Measurements from ENCODE around the gene DENND1B. TPM values are rescaled to one million over a fixed set of nuclear protein-coding genes. Genes with fewer than 3 reads are reported as not detected.

Gene DENND1B
- total RNA-seq, 1 experiment from 2014 or later: 9.6 TPM

DNA sequence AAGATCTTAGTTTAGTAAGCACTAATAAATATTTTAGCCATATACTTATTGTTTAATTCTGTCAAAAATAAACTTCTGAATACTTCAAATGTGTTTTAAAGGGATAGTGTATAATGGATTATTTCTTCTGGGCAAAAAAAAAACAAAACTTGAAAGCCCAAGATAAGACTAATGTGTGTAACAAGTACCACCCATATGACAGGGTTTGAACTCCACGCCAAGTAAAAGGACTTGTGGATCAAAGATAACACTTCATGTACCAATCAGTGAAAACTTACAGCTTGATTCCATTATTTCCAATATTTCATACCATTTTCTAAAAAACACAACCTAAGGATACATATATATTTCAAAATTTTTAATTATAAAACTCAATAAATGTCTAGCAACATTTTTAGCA lies 59.5 kb downstream of the DENND1B start:
- no peak overlapping the region for H2AFZ ChIP-seq (ENCODE audit: low read depth, low read length, poor library complexity, severe bottlenecking)
- no peak overlapping the region for H3K4me3 ChIP-seq (replicated peaks in 1 of 2; ENCODE audit: low read depth in 1 of 2, low read length in 2 of 2)
- BruUV-seq (replicated peaks): no TSS peak
- no peak for ATAC-seq
- H3K4me2 ChIP-seq (ENCODE audit: low read length): no peak overlapping the region
- H3K9ac ChIP-seq (ENCODE audit: low read length): no peak overlapping the region
- no peaks in the 10 kb centered on the region for H3K79me2 ChIP-seq (ENCODE audit: insufficient read depth, low read length)
- H3K9me2 ChIP-seq (ENCODE audit: insufficient read depth): no peaks in the 10 kb centered on the region; the same call in 1 of the 2 replicates
- H3K9me3 ChIP-seq (ENCODE audit: control insufficient read depth in 1 of 2, insufficient read depth in 1 of 2, low read depth in 1 of 2, low read length in 2 of 2): no peaks in the 10 kb centered on the region
- H3K4me1 ChIP-seq (ENCODE audit: control insufficient read depth in 1 of 2, insufficient read depth in 2 of 2, low read length in 2 of 2): no peaks in the 10 kb centered on the region
- no peaks in the 10 kb centered on the region for H3K36me3 ChIP-seq (ENCODE audit: control insufficient read depth in 1 of 2, insufficient read depth in 2 of 2, low read length in 2 of 2)
- ChIA-PET RAD21 (ENCODE audit: low non-redundant PET in 1 of 2, low total read pairs in 2 of 2, uncharacterized antibody in 2 of 2, unreplicated experiment in 2 of 2) (no interaction called here), CTCF (interaction anchor here (0.6 kb wide), 1 partner anchor 11 kb away, joined by 3 read pairs; no protein-coding TSS in a partner anchor), POLR2A (no interaction called here)
- no peaks in the 10 kb centered on the region for H4K20me1 ChIP-seq (ENCODE audit: insufficient read depth)
- intact Hi-C loops (cut with micrococcal nuclease): no loop called here
- no peak for DNase-seq (ENCODE audit: low read depth, low spot score)
- no peak overlapping the region for H3K27ac ChIP-seq (ENCODE audit: low read depth, low read length)
- H3K27me3 ChIP-seq (ENCODE audit: insufficient read depth, low read length): no peaks in the 10 kb centered on the region
- TF ChIP-seq YY1 (IDR thresholded peaks at IDR 0.05; ENCODE audit: extremely low read depth, insufficient replicate concordance, low read depth, low read length) (no peak), ZFX (IDR thresholded peaks at IDR 0.05) (no peak), ATF3 (IDR thresholded peaks at IDR 0.05) (no peak), POLR2AphosphoS5 (IDR thresholded peaks at IDR 0.05; ENCODE audit: low read depth, low read length) (no peak), SIN3A (IDR thresholded peaks at IDR 0.05; ENCODE audit: low read depth) (no peak), POLR2A (IDR thresholded peaks at IDR 0.05; ENCODE audit: borderline replicate concordance, extremely low read depth, insufficient read depth, insufficient read length) (no peak)
- TF ChIP-seq, protein P1, sequence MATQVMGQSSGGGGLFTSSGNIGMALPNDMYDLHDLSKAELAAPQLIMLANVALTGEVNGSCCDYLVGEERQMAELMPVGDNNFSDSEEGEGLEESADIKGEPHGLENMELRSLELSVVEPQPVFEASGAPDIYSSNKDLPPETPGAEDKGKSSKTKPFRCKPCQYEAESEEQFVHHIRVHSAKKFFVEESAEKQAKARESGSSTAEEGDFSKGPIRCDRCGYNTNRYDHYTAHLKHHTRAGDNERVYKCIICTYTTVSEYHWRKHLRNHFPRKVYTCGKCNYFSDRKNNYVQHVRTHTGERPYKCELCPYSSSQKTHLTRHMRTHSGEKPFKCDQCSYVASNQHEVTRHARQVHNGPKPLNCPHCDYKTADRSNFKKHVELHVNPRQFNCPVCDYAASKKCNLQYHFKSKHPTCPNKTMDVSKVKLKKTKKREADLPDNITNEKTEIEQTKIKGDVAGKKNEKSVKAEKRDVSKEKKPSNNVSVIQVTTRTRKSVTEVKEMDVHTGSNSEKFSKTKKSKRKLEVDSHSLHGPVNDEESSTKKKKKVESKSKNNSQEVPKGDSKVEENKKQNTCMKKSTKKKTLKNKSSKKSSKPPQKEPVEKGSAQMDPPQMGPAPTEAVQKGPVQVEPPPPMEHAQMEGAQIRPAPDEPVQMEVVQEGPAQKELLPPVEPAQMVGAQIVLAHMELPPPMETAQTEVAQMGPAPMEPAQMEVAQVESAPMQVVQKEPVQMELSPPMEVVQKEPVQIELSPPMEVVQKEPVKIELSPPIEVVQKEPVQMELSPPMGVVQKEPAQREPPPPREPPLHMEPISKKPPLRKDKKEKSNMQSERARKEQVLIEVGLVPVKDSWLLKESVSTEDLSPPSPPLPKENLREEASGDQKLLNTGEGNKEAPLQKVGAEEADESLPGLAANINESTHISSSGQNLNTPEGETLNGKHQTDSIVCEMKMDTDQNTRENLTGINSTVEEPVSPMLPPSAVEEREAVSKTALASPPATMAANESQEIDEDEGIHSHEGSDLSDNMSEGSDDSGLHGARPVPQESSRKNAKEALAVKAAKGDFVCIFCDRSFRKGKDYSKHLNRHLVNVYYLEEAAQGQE (IDR thresholded peaks at IDR 0.05; ENCODE audit: low read depth): no peak

All from HCT116 (cell line).